Mesangial cell (primary cell): ENCODE data around the gene CACNA1B. TPM values are rescaled to one million over a fixed set of nuclear protein-coding genes. Genes with fewer than 3 reads are reported as not detected.

ENCODE experiments used
- total RNA-seq: library from RNA; depleted of rRNA; stranded (reverse); fragments of >200 nt; gene quantifications from 2 replicates; pipeline ENCODE4 v1.2.3, GENCODE V29; 2015

The CACNA1B gene
- 0.16 and 0.51 TPM in 2 replicates for total RNA-seq

DNA sequence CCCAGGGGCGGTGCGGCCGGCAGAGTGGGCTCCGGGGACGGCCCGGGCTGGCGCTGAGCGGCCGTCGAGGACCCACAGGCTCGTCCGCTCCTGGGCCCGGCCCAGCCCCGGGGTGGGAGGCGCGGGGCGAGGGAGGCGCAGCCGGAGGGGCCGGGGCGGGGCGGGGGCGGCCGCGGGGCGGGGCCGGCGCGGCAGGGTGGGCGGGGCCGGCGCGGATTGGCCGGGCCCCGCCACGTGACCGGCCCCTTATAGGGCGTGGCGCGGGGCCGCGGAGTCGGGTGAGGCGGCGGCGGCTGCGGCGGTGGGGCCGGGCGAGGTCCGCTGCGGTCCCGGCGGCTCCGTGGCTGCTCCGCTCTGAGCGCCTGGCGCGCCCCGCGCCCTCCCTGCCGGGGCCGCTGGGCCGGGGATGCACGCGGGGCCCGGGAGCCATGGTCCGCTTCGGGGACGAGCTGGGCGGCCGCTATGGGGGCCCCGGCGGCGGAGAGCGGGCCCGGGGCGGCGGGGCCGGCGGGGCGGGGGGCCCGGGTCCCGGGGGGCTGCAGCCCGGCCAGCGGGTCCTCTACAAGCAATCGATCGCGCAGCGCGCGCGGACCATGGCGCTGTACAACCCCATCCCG lies at the start of gene CACNA1B:
Gene CACNA1B, plus strand, starts transcription at position 277 of the 617 bp plus-strand sequence. Its CDS starts 152 bp downstream, at position 429.

